K562 (cell line): ENCODE measurements around the gene MALAT1. TPM values are rescaled to one million over a fixed set of nuclear protein-coding genes. Genes with fewer than 3 reads are reported as not detected.

Experiments
- ERF ChIP-seq: fragments of 450-650 bp; formaldehyde crosslinking; IDR thresholded peaks from 2 replicates; pipeline ENCODE4 v1.4.0; 2020; ENCODE audit warnings: mild to moderate bottlenecking, mixed read lengths
- ETV5 ChIP-seq: sonication (generic); formaldehyde crosslinking; IDR thresholded peaks from 2 replicates; pipeline ENCODE4 v1.4.0; 2020; ENCODE audit warnings: low read depth, mild to moderate bottlenecking, missing genetic modification reagents
- MAFF ChIP-seq: IDR thresholded peaks from 2 replicates; pipeline ENCODE4 v1.6.1; 2012; ENCODE audit warnings: low read length, improper control_type of control experiment
- MXD1 ChIP-seq: fragments of 250-450 bp; sonication (Bioruptor Pico); IDR thresholded peaks from 2 replicates; pipeline ENCODE4 v1.8.0; 2021; ENCODE audit warnings: borderline replicate concordance, mild to moderate bottlenecking, moderate library complexity; ENCODE audit not compliant: poor library complexity, severe bottlenecking
- NFE2 ChIP-seq: IDR thresholded peaks from 2 replicates; pipeline ENCODE4 v1.6.1; 2014; ENCODE audit warnings: antibody characterized with exemption, low read depth
- PHTF2 ChIP-seq: fragments of 250-450 bp; sonication (Bioruptor Pico); IDR thresholded peaks from 2 replicates; pipeline ENCODE4 v1.5.0; 2021; ENCODE audit warnings: mild to moderate bottlenecking
- POU5F1 ChIP-seq: fragments of 150-350 bp; IDR thresholded peaks from 2 replicates; pipeline ENCODE4 v1.6.1; 2014; ENCODE audit warnings: borderline replicate concordance, low read length, low read depth, mild to moderate bottlenecking; ENCODE audit not compliant: partially characterized antibody
- RBM34 ChIP-seq: fragments of 200-400 bp; formaldehyde crosslinking; IDR thresholded peaks from 2 replicates; pipeline ENCODE4 v1.6.1; 2018; ENCODE audit warnings: low read length, borderline replicate concordance; ENCODE audit not compliant: insufficient read depth
- SMAD4 ChIP-seq: fragments of 250-450 bp; sonication (Bioruptor Pico); conservative IDR thresholded peaks from 2 replicates; pipeline ENCODE4 v1.8.0; 2021; ENCODE audit warnings: inconsistent platforms, mild to moderate bottlenecking, moderate library complexity
- SOX6 ChIP-seq: fragments of 450-650 bp; IDR thresholded peaks from 2 replicates; pipeline ENCODE4 v1.6.1; 2014; ENCODE audit warnings: mild to moderate bottlenecking
- THRB ChIP-seq: fragments of 450-650 bp; formaldehyde crosslinking; conservative IDR thresholded peaks from 2 replicates; pipeline ENCODE4 v1.4.0; 2022; ENCODE audit warnings: mild to moderate bottlenecking, missing genetic modification characterization
- ZBTB7A ChIP-seq: IDR thresholded peaks from 2 replicates; pipeline ENCODE4 v1.6.1; 2011; ENCODE audit warnings: low read depth, mild to moderate bottlenecking, low read length, moderate library complexity, borderline replicate concordance; ENCODE audit not compliant: control insufficient read depth
- ZEB2 ChIP-seq: fragments of 450-650 bp; IDR thresholded peaks from 2 replicates; pipeline ENCODE4 v1.6.1; 2016
- ZNF175 ChIP-seq: fragments of 200-800 bp; sonication (Bioruptor generic); IDR thresholded peaks from 2 replicates; pipeline ENCODE4 v1.6.1; 2016; ENCODE audit warnings: low read depth, mild to moderate bottlenecking, missing genetic modification characterization, missing compliant biosample characterization
- ZNF280A ChIP-seq: fragments of 450-650 bp; IDR thresholded peaks from 2 replicates; pipeline ENCODE4 v1.6.1; 2018; ENCODE audit warnings: mild to moderate bottlenecking, low read depth; ENCODE audit not compliant: partially characterized antibody
- ZNF444 ChIP-seq: fragments of 250-450 bp; sonication (Bioruptor Pico); IDR thresholded peaks from 2 replicates; pipeline ENCODE4 v1.4.0; 2020; ENCODE audit warnings: mild to moderate bottlenecking, moderate library complexity
- ZNF592 ChIP-seq: fragments of 450-650 bp; IDR thresholded peaks from 2 replicates; pipeline ENCODE4 v1.6.1; 2017; ENCODE audit warnings: antibody characterized with exemption, mild to moderate bottlenecking
- polyA plus RNA-seq, 8 experiments: library from polyadenylated mRNA; depleted of rRNA in 4 of 8; stranded (reverse) in 5 of 8; unstranded in 3 of 8; fragments of >200 nt; fragmentation: Nextera tagmentation in 2 of 8; fragmentation: Illumina TruSeq in 1 of 8; extraction: Ambion mirVana in 2 of 8; extraction: Trizol in 1 of 8; gene quantifications; 2 replicates each; pipeline versions ENCODE4 v1.2.1 to v1.2.3, GENCODE V29; 2011 to 2014; ENCODE audit warnings: inconsistent platforms in 1 of 8, missing spikeins in 1 of 8
- total RNA-seq, 7 experiments: library from RNA; depleted of rRNA in 6 of 7; stranded (reverse); fragments of >200 nt in 6 of 7; fragmentation: Illumina TruSeq in 2 of 7; extraction: Trizol in 2 of 7; gene quantifications; 2 replicates each; pipeline versions ENCODE4 v1.2.1 to v1.2.3, GENCODE V29; 2011 to 2021; ENCODE audit warnings: low replicate concordance in 1 of 7

Gene MALAT1
- total and polyA plus RNA-seq, 9 of the 15 experiments (the other 6 are each of a cell fraction or from before 2014, with no cell fraction given): 363 to 8,715 (median 2,351) TPM

GRCh38 chr11:65525546-65526480 is 27.0 kb downstream of the MALAT1 start (continued):
- TF ChIP-seq THRB (CRISPR knock-in tag): 0 out of 2 replicates have a peak, but pooled peaks have one; percentile 46
- no peak for TF ChIP-seq ZNF444 (CRISPR knock-in tag)
- TF ChIP-seq SOX6: no peak
- 0 out of 2 replicates have a peak, but pooled peaks have one; percentile 5 for TF ChIP-seq SMAD4 (CRISPR knock-in tag)
- TF ChIP-seq ZNF175 (CRISPR knock-in tag): no peak
- 0 out of 2 replicates have a peak, but pooled peaks have one; percentile 17 for TF ChIP-seq ZBTB7A
- no peak for TF ChIP-seq PHTF2 (CRISPR knock-in tag)
- TF ChIP-seq ZNF592: 0 out of 2 replicates have a peak, but pooled peaks have one; percentile 1
- no peak for TF ChIP-seq POU5F1
- TF ChIP-seq MAFF: no peak
- no peak for TF ChIP-seq ZEB2
- no peak for TF ChIP-seq RBM34
- no peak for TF ChIP-seq MXD1 (CRISPR knock-in tag)
- TF ChIP-seq NFE2: no peak
- no peak for TF ChIP-seq ZNF280A
- no peak for TF ChIP-seq ETV5
- no peak for TF ChIP-seq ERF (CRISPR knock-in tag)
